Testis (tissue), 3 donors: Measurements from ENCODE around the gene TTLL11. TPM values are rescaled to one million over a fixed set of nuclear protein-coding genes. Genes with fewer than 3 reads are reported as not detected.

Experiments used
- DNase-seq: peaks from one replicate; pipeline ENCODE4 v3.0.0-alpha.2; 2019
- H3K27ac ChIP-seq, 2 donors: fragments of 200-600 bp; sonication (generic); one replicate each; pipeline ENCODE4 v1.5.1; 2019
- H3K27me3 ChIP-seq: fragments of 200-600 bp; sonication (generic); one replicate; pipeline ENCODE4 v1.5.1; 2019
- H3K36me3 ChIP-seq: fragments of 200-600 bp; sonication (generic); one replicate; pipeline ENCODE4 v1.5.1; 2017; ENCODE audit warnings: low read depth; ENCODE audit errors: missing control alignments
- H3K4me1 ChIP-seq: fragments of 200-600 bp; sonication (generic); one replicate; pipeline ENCODE4 v1.5.1; 2019
- H3K4me3 ChIP-seq, 2 donors: fragments of 200-600 bp; sonication (generic); one replicate each; pipeline ENCODE4 v1.5.1; 2017 to 2019
- H3K9me3 ChIP-seq: fragments of 200-600 bp; sonication (generic); one replicate; pipeline ENCODE4 v1.5.1; 2017
- CTCF ChIP-seq, 3 experiments: fragments of 450-650 bp in 2 of 3; fragments of 200-600 bp in 1 of 3; sonication (generic) in 1 of 3; IDR thresholded peaks; one replicate each; pipeline ENCODE4 v1.5.1; 2016 to 2019; ENCODE audit warnings: antibody characterized with exemption in 3 of 3, mild to moderate bottlenecking in 2 of 3, moderate library complexity in 1 of 3
- POLR2A ChIP-seq: fragments of 450-650 bp; IDR thresholded peaks from one replicate; pipeline ENCODE4 v1.6.1; 2017; ENCODE audit warnings: antibody characterized with exemption, mild to moderate bottlenecking, moderate library complexity
- WGBS, 2 donors: methylation state at CpG; one replicate each; pipeline ENCODE4 v1.1.5; 2018; 5-methylcytosine and 5-hydroxymethylcytosine counted together
- intact Hi-C: fragments of 100-400 bp; cut with DNase I; formaldehyde crosslinking; loops from one replicate; pipeline ENCODE4 v1.15.1; 2023; ENCODE audit warnings: low total_unique reads
- polyA plus RNA-seq: library from polyadenylated mRNA; stranded (reverse); fragments of 350-450 nt; fragmentation: Illumina TruSeq; extraction: RNeasy Lipid Tissue Mini Kit (QIAGEN cat#74804); gene quantifications from one replicate; pipeline ENCODE4 v1.2.3, GENCODE V29; 2014; ENCODE audit warnings: low read depth, low replicate concordance; ENCODE audit not compliant: insufficient read depth
- total RNA-seq, 2 donors: library from RNA; depleted of rRNA; stranded (reverse); fragments of >200 nt; gene quantifications; one replicate each; pipeline ENCODE4 v1.2.3, GENCODE V29; 2016

Gene TTLL11
- total and polyA plus RNA-seq, 3 donors from 2014 or later: 17.8 to 36.5 (median 19.8) TPM

- Histone ChIP-seq H3K9me3 (no peaks in the 10 kb centered on the region), H3K4me3 (no peak overlapping the region), H3K27me3 (no peaks in the 10 kb centered on the region), H3K4me1 (peaks cover 9% of the 10 kb centered on the region), H3K36me3 (no peaks in the 10 kb centered on the region), H3K27ac (no peak overlapping the region)
- TF ChIP-seq CTCF (IDR thresholded peaks at IDR 0.05) (no peak), POLR2A (no peak)
- WGBS, 2 donors: 91 to 96% methylated on average over 4 of the region's 4 CpGs
- intact Hi-C loops: no loop called here
- no peak for DNase-seq
These were observed 143.3 kb downstream of the TTLL11 start for GRCh38 chr9:121949766-121950165.

GRCh38 chr9:121949364-121949763 lies 143.7 kb downstream of the TTLL11 start:
- 72 to 85% methylated on average over 4 of the region's 4 CpGs for WGBS, 2 donors
- no peak for DNase-seq
- H3K27ac ChIP-seq: no peak overlapping the region
- no peaks in the 10 kb centered on the region for H3K27me3 ChIP-seq
- H3K4me1 ChIP-seq: peaks cover 6% of the 10 kb centered on the region
- intact Hi-C loops: no loop called here
- H3K36me3 ChIP-seq: no peaks in the 10 kb centered on the region
- no peak overlapping the region for H3K4me3 ChIP-seq
- no peak for TF ChIP-seq POLR2A
- TF ChIP-seq CTCF (IDR thresholded peaks at IDR 0.05): no peak
- H3K9me3 ChIP-seq: no peaks in the 10 kb centered on the region

GRCh38 chr9:121947775-121948174 lies 145.3 kb downstream of the TTLL11 start:
- no peaks in the 10 kb centered on the region for H3K36me3 ChIP-seq
- no peaks in the 10 kb centered on the region for H3K9me3 ChIP-seq
- TF ChIP-seq CTCF (IDR thresholded peaks at IDR 0.05) (no peak), POLR2A (no peak)
- no peak overlapping the region for H3K4me3 ChIP-seq
- intact Hi-C loops: no loop called here
- H3K27ac ChIP-seq: no peak overlapping the region
- no peaks in the 10 kb centered on the region for H3K4me1 ChIP-seq
- DNase-seq: no peak
- H3K27me3 ChIP-seq: no peaks in the 10 kb centered on the region
- WGBS, 2 donors: 75 to 79% methylated on average over 4 of the region's 4 CpGs

DNA sequence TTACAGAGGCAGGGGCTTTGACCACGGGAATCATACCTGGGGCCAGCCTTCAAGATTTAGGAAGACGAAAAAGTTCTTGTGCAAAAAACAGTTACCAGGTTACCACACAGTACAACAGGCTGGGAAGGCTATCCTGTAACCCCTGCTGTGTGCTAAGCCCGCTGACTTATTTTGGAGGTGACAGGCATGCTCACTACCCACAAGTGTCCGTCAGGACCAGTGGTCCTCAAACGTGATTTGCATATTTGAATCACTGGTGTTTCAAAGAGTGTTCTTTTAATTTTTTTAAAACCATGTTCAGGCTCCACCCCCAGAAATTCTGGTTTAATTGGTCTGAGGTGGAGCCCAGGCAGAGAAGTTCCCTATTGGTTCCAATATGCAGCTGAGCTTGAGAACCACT lies 146.6 kb downstream of the TTLL11 start:
- Histone ChIP-seq H3K9me3 (no peaks in the 10 kb centered on the region), H3K4me1 (no peaks in the 10 kb centered on the region), H3K27ac (no peak overlapping the region), H3K4me3 (no peak overlapping the region), H3K36me3 (no peaks in the 10 kb centered on the region), H3K27me3 (no peaks in the 10 kb centered on the region)
- TF ChIP-seq CTCF (IDR thresholded peaks at IDR 0.05) (no peak), POLR2A (no peak)
- 89 to 93% methylated on average over 5 of the region's 5 CpGs for whole genome bisulfite sequencing, 2 donors
- intact Hi-C loops: no loop called here
- no peak for DNase-seq

DNA sequence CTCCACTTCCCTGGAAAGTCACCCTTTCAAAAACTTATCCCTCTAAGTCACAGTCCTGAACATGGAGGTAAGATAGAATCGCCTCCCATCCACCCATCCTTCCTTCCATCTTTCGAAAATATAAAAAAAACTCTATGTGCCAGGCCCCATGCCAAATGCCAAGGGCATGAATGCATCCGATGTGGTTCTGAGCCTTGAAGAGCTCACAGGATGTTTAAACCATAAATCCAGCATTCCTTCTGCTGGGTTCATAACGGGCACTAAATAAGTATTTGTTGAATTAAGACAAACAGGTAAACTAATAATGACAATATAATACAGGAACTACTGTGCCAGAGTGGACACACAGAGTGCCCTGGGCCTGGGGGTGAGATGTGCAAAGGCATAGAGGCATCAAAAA lies 147.3 kb downstream of the TTLL11 start:
- 90 to 91% methylated on average over 4 of the region's 4 CpGs for WGBS, 2 donors
- intact Hi-C loops: no loop called here

More for the DNA sequence above, 147.3 kb downstream of the TTLL11 start:
- Histone ChIP-seq H3K4me3 (no peak overlapping the region), H3K36me3 (no peaks in the 10 kb centered on the region), H3K27me3 (no peaks in the 10 kb centered on the region), H3K9me3 (no peaks in the 10 kb centered on the region), H3K4me1 (no peaks in the 10 kb centered on the region), H3K27ac (no peak overlapping the region)
- no peak for TF ChIP-seq CTCF (IDR thresholded peaks at IDR 0.05)
- TF ChIP-seq POLR2A: no peak
- DNase-seq: no peak
